Keratinocyte (primary cell): Measurements from ENCODE around the gene TIAM2.

Experiments
- CTCF ChIP-seq, 3 experiments: IDR thresholded peaks in 1 of 3; conservative IDR thresholded peaks in 1 of 3; optimal IDR thresholded peaks in 1 of 3; 2 replicates in 2 of 3; 3 replicates in 1 of 3; pipeline versions ENCODE3 to v1.5.1; 2011; ENCODE audit warnings: low read length in 3 of 3, mild to moderate bottlenecking in 3 of 3, moderate library complexity in 2 of 3, control low read depth in 1 of 3, inconsistent platforms in 1 of 3; ENCODE audit not compliant: insufficient read depth in 2 of 3; ENCODE audit errors: extremely low read depth in 1 of 3
- EZH2 ChIP-seq: IDR thresholded peaks from one replicate; pipeline ENCODE4 v1.6.1; 2012; ENCODE audit warnings: inconsistent platforms, mild to moderate bottlenecking, low read length, moderate library complexity

GRCh38 chr6:154956771-154957522 lies 38.2 kb upstream of the TIAM2 start:
- TF ChIP-seq CTCF (optimal IDR thresholded peaks at IDR 0.05 in 1 of 3, IDR thresholded peaks at IDR 0.05 in 1 of 3, conservative IDR thresholded peaks at IDR 0.05 in 1 of 3; ENCODE audit: extremely low read depth in 1 of 3, insufficient read depth in 2 of 3, low read length in 3 of 3) (no peak), EZH2 (no peak)
